ENCODE results near the gene CCND3.
"Not testable (repeated sequence)": the region's sequence is repeated elsewhere in the genome, so short reads cannot be mapped to it uniquely, and the experiment has no call there.

GRCh38 chr6:41942882-41943281 is 1.3 kb upstream of the CCND3 start:
- TF ChIP-seq EZH2 (IDR thresholded peaks at IDR 0.05; ENCODE audit: insufficient read depth, poor library complexity, severe bottlenecking); EZH2phosphoT487 (IDR thresholded peaks at IDR 0.05; ENCODE audit: insufficient read depth, low read depth): not testable (repeated sequence)

Measured in GM23248 (cell line).